Upper lobe of left lung (tissue), 6 donors: ENCODE results near the gene EIPR1. TPM values are rescaled to one million over a fixed set of nuclear protein-coding genes. Genes with fewer than 3 reads are reported as not detected.
"Not testable (repeated sequence)": the region's sequence is repeated elsewhere in the genome, so short reads cannot be mapped to it uniquely, and the experiment has no call there.

Source experiments
- ATAC-seq, 2 donors: fragments of 200-7000 bp; cut with Tn5 transposase; one replicate each; pipeline ENCODE4 v1.9.1; 2022; ENCODE audit warnings: mild to moderate bottlenecking in 2 of 2, moderate library complexity in 2 of 2; ENCODE audit not compliant: low FRiP score in 2 of 2
- DNase-seq, 2 donors: peaks; one replicate each; pipeline ENCODE4 v3.0.0-alpha.2; 2019 to 2020
- H3K27ac ChIP-seq, 4 donors: fragments of 200-600 bp; sonication (generic); one replicate each; pipeline ENCODE4 v1.5.1; 2016 to 2019
- H3K27me3 ChIP-seq, 4 donors: fragments of 200-600 bp; sonication (generic); one replicate each; pipeline ENCODE4 v1.5.1; 2017 to 2019
- H3K36me3 ChIP-seq, 4 donors: fragments of 200-600 bp; sonication (generic); one replicate each; pipeline ENCODE4 v1.5.1; 2016 to 2019
- H3K4me1 ChIP-seq, 4 donors: fragments of 200-600 bp; sonication (generic); one replicate each; pipeline ENCODE4 v1.5.1; 2018 to 2019
- H3K4me3 ChIP-seq, 4 donors: fragments of 200-600 bp; sonication (generic); one replicate each; pipeline ENCODE4 v1.5.1; 2017 to 2019; ENCODE audit warnings: mild to moderate bottlenecking in 2 of 4, moderate library complexity in 1 of 4
- H3K9me3 ChIP-seq, 4 donors: fragments of 200-600 bp; sonication (generic); one replicate each; pipeline ENCODE4 v1.5.1; 2018 to 2019
- CTCF ChIP-seq, 6 experiments: fragments of 450-650 bp in 4 of 6; fragments of 200-600 bp in 2 of 6; sonication (generic) in 2 of 6; IDR thresholded peaks; one replicate each; pipeline ENCODE4 v1.5.1; 2016 to 2019; ENCODE audit warnings: antibody characterized with exemption in 6 of 6
- EP300 ChIP-seq, 4 donors: sonication (generic); formaldehyde crosslinking; IDR thresholded peaks; one replicate each; pipeline ENCODE4 v1.5.1; 2017; ENCODE audit warnings: antibody characterized with exemption in 4 of 4, control low read depth in 2 of 4
- POLR2A ChIP-seq, 4 donors: fragments of 450-650 bp; IDR thresholded peaks; one replicate each; pipeline ENCODE4 v1.5.1; 2016 to 2017; ENCODE audit warnings: antibody characterized with exemption in 4 of 4, mild to moderate bottlenecking in 2 of 4
- POLR2AphosphoS5 ChIP-seq, 2 donors: sonication (generic); formaldehyde crosslinking; IDR thresholded peaks; one replicate each; pipeline ENCODE4 v1.5.1; 2017; ENCODE audit warnings: antibody characterized with exemption in 2 of 2
- WGBS, 2 donors: methylation state at CpG; one replicate each; pipeline ENCODE4 v1.1.5; 2017 to 2018; 5-methylcytosine and 5-hydroxymethylcytosine counted together
- total RNA-seq, 6 donors: library from RNA; depleted of rRNA in 4 of 6; stranded (reverse); fragments of >200 nt in 4 of 6; gene quantifications; one replicate each; pipeline versions ENCODE4 v1.1.0 to v1.2.1, GENCODE V29; 2016 to 2021
- donor health status: DM: no; HTN: no; CAD: no; lungs with moderate emphysema.
- donor health status: DM: no; HTN: yes; CAD: no; lungs with severe emphysema.

Gene EIPR1
- total RNA-seq, 6 donors from 2014 or later = 17.6 to 39.8 (median 23.6) TPM

GRCh38 chr2:3199627-3200345 lies 177.8 kb downstream of the EIPR1 start:
- no peaks in the 10 kb centered on the region for H3K9me3 ChIP-seq
- no peak overlapping the region for H3K27ac ChIP-seq
- no peaks in the 10 kb centered on the region for H3K27me3 ChIP-seq
- WGBS, 2 donors = 78 to 83% methylated on average over 4 to 12 of the region's 12 CpGs
- no peak overlapping the region for H3K4me3 ChIP-seq
- H3K4me1 ChIP-seq = peaks cover 0 to 3% (median 3%) of the 10 kb centered on the region in 4 donors
- no peak for TF ChIP-seq EP300 (IDR thresholded peaks at IDR 0.05)
- ATAC-seq (no peak), DNase-seq (no peak)
- peaks cover 0 to 7% (median 3%) of the 10 kb centered on the region in 4 donors for H3K36me3 ChIP-seq

- not testable (repeated sequence) for H3K4me3 ChIP-seq, H3K27ac ChIP-seq, H3K4me1 ChIP-seq, H3K27me3 ChIP-seq, H3K9me3 ChIP-seq, DNase-seq, ATAC-seq
- H3K36me3 ChIP-seq = peaks cover 0 to 10% (median 4%) of the 10 kb centered on the region in 4 donors
- 73 to 92% methylated on average over 8 to 10 of the region's 10 CpGs for WGBS, 2 donors
Observed at GRCh38 chr2:3198671-3199192, 178.9 kb downstream of the EIPR1 start.

- no peak for DNase-seq
- no peak for TF ChIP-seq POLR2AphosphoS5 (IDR thresholded peaks at IDR 0.05)
- TF ChIP-seq CTCF (IDR thresholded peaks at IDR 0.05) = no peak
- TF ChIP-seq EP300 (IDR thresholded peaks at IDR 0.05) = no peak
- Histone ChIP-seq H3K4me3 (no peak overlapping the region), H3K36me3 (peaks cover 0 to 17% (median 4%) of the 10 kb centered on the region in 4 donors), H3K9me3 (no peaks in the 10 kb centered on the region), H3K27me3 (no peaks in the 10 kb centered on the region), H3K4me1 (peaks cover 0 to 3% (median 3%) of the 10 kb centered on the region in 4 donors), H3K27ac (no peak overlapping the region)
- 95 to 97% methylated on average over 11 of the region's 11 CpGs for WGBS, 2 donors
- ATAC-seq = no peak
Observed at GRCh38 chr2:3198119-3198518, 179.5 kb downstream of the EIPR1 start.

- no peak for ATAC-seq
- Histone ChIP-seq H3K27me3 (no peaks in the 10 kb centered on the region), H3K36me3 (peaks cover 0 to 25% (median 6%) of the 10 kb centered on the region in 4 donors), H3K4me3 (no peak overlapping the region), H3K4me1 (peaks cover 0 to 3% (median 3%) of the 10 kb centered on the region in 4 donors), H3K27ac (no peak overlapping the region), H3K9me3 (no peaks in the 10 kb centered on the region)
- no peak for TF ChIP-seq POLR2AphosphoS5 (IDR thresholded peaks at IDR 0.05)
- TF ChIP-seq CTCF (IDR thresholded peaks at IDR 0.05) = no peak
- no peak for TF ChIP-seq POLR2A (IDR thresholded peaks at IDR 0.05)
- TF ChIP-seq EP300 (IDR thresholded peaks at IDR 0.05) = no peak
- 73 to 97% methylated on average over 11 to 12 of the region's 12 CpGs for WGBS, 2 donors
- no peak for DNase-seq
Observed at GRCh38 chr2:3197308-3197707, 180.3 kb downstream of the EIPR1 start.

- H3K27ac ChIP-seq = no peak overlapping the region
- H3K4me3 ChIP-seq = no peak overlapping the region
- 93 to 98% methylated on average over 16 of the region's 16 CpGs for WGBS, 2 donors
- ATAC-seq = no peak
- DNase-seq = no peak
- no peaks in the 10 kb centered on the region for H3K9me3 ChIP-seq
- peaks cover 0 to 3% (median 3%) of the 10 kb centered on the region in 4 donors for H3K4me1 ChIP-seq
- H3K36me3 ChIP-seq = peaks cover 3 to 31% (median 9%) of the 10 kb centered on the region in 4 donors
- H3K27me3 ChIP-seq = no peaks in the 10 kb centered on the region
- TF ChIP-seq POLR2A (IDR thresholded peaks at IDR 0.05) = no peak
- no peak for TF ChIP-seq POLR2AphosphoS5 (IDR thresholded peaks at IDR 0.05)
- TF ChIP-seq CTCF (IDR thresholded peaks at IDR 0.05) = no peak
- no peak for TF ChIP-seq EP300 (IDR thresholded peaks at IDR 0.05)
Observed at GRCh38 chr2:3196716-3197115, 180.9 kb downstream of the EIPR1 start.
